A204.1 (cell line): Measurements from ENCODE around the gene ARHGEF12.

Experiments used
- FAIRE-seq: peaks from 2 replicates; lab custom pipeline; 2012; peaks lifted over from hg19 to GRCh38; lab: Jason Lieb, UNC

Gene ARHGEF12

DNA sequence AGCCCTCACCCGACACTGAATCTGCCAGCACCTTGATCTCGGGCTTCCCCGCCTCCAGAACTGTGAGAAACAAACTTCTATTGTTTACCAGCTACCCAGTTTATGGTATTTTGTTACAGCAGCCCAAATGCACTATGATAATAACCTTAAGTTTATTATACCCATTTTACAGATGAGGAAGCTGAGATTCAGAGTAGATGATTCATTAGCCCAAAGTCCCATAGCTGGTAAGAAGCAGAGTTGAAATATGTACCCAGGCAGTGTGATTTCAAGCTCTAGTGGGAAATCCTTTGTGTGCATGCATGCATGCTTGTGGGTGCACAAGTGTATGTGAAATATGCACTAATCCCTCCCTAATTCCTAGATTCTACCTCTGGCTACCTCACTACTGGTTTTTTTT lies 183.3 kb downstream of the ARHGEF12 start:
- no peak for FAIRE-seq

DNA sequence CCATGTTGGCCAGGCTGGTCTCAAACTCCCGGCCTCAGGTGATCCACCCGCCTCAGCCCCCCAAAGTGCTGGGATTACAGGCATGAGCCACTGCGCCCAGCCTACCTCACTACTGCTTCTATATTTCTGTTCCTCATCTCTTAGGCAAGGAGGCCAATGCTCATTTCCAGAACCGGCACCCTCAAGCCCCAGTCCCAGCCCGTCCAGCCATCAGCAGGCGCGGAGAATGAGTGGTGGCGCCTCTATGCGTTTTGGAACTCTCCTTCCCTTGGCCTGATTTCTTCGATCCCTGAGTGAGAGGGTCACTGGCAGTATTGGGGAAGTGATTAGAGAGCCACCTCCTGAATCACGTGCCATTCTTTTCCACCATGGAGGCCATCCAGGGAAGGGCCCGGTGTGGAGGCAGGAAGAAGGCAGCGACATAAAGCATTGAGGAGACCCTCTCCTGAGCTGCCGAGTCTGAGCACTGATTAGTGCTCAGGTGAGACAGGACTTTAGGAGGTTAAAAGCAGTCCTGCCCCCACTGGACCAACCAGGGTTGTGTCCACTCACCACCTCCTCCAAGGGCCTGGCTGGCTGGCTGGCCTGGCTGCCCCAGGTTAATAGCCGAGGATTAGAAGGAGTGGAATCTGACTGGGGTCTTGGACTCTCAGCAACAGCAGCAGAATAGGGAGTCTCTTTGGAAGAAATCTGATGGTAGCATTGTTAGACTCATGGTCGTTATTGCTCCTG lies 184.0 kb downstream of the ARHGEF12 start:
- FAIRE-seq: no peak

DNA sequence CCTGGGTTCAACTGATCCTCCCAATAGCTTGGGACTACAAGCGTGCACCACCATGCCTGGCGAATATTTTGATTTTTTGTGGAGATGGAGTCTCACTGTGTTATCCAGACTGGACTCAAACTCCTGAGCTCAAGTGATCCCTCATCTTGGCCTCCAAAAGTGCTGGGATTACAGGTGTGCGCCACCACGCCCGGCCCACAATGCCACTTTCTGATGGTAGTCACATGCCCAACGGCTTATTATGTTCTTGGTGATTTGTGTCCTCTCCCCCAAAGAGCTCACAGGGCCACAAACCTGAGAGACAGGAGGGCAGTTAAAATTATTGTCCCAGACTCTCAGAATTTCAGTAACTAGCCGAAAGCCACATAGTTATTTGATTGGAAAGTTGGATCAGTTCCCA lies 185.0 kb downstream of the ARHGEF12 start:
- no peak for FAIRE-seq

DNA sequence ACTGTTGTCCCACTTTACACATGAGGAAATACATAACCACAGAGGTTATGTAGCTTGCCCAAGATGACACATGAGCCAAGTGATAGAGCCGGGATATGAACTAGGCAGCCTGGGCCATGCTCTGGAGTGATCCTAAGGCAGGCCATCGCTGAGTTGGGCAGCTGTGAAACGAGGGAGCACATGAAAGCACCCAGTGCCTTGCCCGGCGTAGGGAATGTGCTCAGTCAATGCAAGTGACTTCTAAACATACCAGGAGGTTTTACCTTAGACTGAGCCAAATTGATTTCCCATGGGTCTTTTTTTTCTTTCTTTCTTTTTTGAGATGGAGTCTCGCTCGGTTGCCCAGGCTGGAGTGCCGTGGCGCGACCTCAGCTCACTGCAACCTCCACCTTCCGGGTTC lies 185.8 kb downstream of the ARHGEF12 start:
- FAIRE-seq: no peak

DNA sequence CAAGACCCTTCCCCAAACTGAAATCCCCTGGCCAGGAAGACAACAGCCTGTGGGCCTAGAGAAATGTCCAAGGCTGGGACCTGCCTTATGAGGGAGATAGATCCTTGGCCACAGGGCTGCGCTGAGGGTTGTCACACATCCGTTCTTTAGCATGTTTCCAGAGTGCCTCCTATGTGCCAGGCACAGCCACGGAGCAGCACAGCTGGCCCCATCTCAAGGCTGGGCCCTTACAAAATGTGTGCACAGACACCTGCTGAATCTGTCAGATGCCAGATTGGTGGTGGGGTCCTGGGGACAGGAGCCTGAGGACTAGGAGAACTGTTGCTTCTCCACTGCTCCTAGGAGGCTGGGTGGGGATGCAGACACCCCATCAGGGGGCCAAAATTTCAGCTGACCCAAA lies 186.5 kb downstream of the ARHGEF12 start:
- FAIRE-seq: no peak

DNA sequence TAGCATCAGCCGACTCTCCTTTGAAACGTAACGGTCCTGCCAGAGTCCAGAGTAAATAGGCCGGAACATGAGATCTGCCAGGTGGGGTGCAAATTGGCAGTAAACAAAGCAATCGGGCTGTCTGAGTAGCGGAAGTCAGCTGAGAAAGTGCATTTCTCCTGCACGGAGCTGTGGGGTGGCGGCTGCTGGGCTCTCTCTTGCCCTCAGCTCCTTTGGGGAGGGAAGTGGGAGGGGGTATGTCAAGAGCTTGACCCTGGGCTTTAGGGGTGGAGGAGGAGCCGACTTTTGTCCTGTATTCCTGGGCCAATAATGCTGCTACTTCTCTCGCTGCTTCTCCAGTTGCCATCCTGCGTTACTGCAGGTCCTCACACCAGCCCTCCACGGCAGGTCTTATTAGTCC lies 187.0 kb downstream of the ARHGEF12 start:
- no peak for FAIRE-seq

- no peak for FAIRE-seq
These were observed 188.4 kb downstream of the ARHGEF12 start for GRCh38 chr11:120524536-120525085.

GRCh38 chr11:120525261-120526171 lies 189.3 kb downstream of the ARHGEF12 start:
- no peak for FAIRE-seq

- no peak for FAIRE-seq
These were observed 190.0 kb downstream of the ARHGEF12 start for GRCh38 chr11:120526241-120526640.

- no peak for FAIRE-seq
These were observed 191.0 kb downstream of the ARHGEF12 start for GRCh38 chr11:120527111-120527761.

- FAIRE-seq: no peak
These were observed 192.5 kb downstream of the ARHGEF12 start for GRCh38 chr11:120528749-120529148.

- no peak for FAIRE-seq
These were observed 193.0 kb downstream of the ARHGEF12 start for GRCh38 chr11:120529214-120529613.

DNA sequence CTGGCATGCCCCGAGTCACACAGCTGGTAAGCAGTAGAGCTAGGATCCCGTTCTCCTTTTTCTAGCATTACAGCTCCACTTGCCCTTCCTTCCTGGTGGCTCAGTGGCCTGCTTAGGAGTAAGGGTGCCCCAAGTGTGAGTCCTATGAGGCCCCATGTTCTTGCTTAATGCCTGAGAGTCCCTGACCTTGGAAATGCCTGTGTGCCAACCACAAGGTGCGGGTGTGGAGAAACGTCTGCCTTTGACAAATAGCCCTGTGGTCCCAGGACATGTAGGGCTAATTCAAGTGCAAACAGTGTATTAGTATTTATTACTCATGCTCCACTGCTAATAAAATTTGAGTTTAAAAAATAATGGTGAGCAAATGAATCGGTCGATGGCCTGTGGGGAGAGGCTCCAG lies 193.7 kb downstream of the ARHGEF12 start:
- no peak for FAIRE-seq

GRCh38 chr11:120532082-120532831 lies 196.0 kb downstream of the ARHGEF12 start:
- FAIRE-seq: no peak

DNA sequence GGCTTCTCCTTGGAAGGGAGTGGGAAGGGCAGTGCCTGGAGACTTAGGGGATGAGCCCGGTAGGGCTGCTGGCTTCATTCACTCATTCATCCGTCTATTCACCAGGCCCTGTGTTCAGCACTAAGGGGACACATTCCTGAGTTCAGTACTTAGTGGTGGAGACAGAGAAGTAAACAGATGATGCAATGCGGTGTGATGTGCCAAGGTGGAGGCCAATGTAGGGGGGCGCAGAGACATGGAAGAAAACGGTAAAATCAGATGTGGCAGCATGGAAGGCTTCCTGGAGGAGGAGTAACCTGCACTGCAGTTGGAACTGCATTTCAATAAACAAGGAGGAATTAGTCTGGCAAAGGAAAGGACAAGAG lies 196.6 kb downstream of the ARHGEF12 start:
- FAIRE-seq: no peak

GRCh38 chr11:120536091-120536796 lies 200.0 kb downstream of the ARHGEF12 start:
- FAIRE-seq: no peak

DNA sequence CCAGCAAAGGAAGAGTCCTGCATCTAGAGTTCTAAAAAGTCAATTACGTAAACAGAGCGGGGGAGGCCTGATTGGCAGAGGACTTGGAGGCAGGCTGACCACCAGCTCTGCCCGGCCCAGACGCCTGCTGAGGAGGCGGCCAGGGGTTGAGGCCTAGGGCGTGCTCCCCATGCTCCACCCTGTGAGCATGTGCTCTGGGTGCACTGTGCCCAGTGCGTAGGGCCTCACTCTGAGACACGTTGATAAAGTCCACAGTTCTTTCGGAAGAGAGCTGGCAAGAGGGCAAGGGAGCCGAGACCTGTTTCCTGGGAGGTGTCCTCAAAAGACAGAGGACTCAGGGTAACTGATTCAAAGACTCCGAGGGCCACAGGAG lies 200.6 kb downstream of the ARHGEF12 start:
- no peak for FAIRE-seq

- FAIRE-seq: no peak
These were observed 201.8 kb downstream of the ARHGEF12 start for GRCh38 chr11:120537996-120538395.

DNA sequence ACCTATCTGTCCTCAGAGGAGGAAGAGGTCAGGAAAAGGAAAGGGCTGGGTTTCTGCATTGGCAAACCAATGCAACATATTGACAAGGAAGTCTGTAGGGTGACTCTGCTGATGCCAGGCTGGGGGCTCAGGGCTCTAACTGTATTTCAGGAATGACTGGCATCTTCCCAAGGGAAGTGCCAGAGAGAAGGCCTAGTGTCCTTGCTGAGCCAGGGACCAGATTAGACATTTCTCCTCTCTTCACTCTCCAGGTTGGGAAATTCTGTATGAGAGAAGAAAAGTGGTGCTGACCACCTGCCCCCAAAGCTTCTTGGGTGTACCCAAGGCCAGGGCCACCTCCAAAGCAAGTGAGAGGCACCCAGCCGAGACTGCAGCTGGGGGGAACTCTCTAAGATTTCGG lies 202.5 kb downstream of the ARHGEF12 start:
- FAIRE-seq: no peak
